H9 (cell line): ENCODE data around the gene PARM1. TPM values are rescaled to one million over a fixed set of nuclear protein-coding genes. Genes with fewer than 3 reads are reported as not detected.

Experiments used
- DNase-seq: peaks from one replicate; pipeline ENCODE4 v3.0.0-alpha.2; 2017
- H2AFZ ChIP-seq: one replicate; pipeline ENCODE4 v1.6.1; 2013; ENCODE audit warnings: mild to moderate bottlenecking, low read length, control low read depth, moderate library complexity
- H2AK5ac ChIP-seq: 2 replicates; pipeline ENCODE4 v1.6.1; 2013; ENCODE audit warnings: low read length, control low read depth, mixed read lengths; ENCODE audit not compliant: insufficient read length
- H2BK120ac ChIP-seq: one replicate; pipeline ENCODE4 v1.6.1; 2013; ENCODE audit warnings: low read depth, mild to moderate bottlenecking, low read length, control low read depth, inconsistent platforms; ENCODE audit not compliant: poor library complexity, severe bottlenecking
- H2BK12ac ChIP-seq: 2 replicates; pipeline ENCODE4 v1.6.1; 2013; ENCODE audit warnings: low read length, control low read depth, mixed read lengths, low read depth; ENCODE audit not compliant: insufficient read length
- H2BK15ac ChIP-seq: 2 replicates; pipeline ENCODE4 v1.6.1; 2013; ENCODE audit warnings: low read depth, low read length, control low read depth
- H2BK20ac ChIP-seq: one replicate; pipeline ENCODE4 v1.6.1; 2013; ENCODE audit warnings: low read depth, mild to moderate bottlenecking, low read length, control low read depth, inconsistent platforms; ENCODE audit not compliant: poor library complexity, severe bottlenecking
- H2BK5ac ChIP-seq: 2 replicates; pipeline ENCODE4 v1.6.1; 2013; ENCODE audit warnings: low read length, control low read depth, mixed read lengths; ENCODE audit not compliant: insufficient read length
- H3K14ac ChIP-seq: 2 replicates; pipeline ENCODE4 v1.6.1; 2013; ENCODE audit warnings: low read length, control low read depth; ENCODE audit not compliant: insufficient read depth
- H3K18ac ChIP-seq: 2 replicates; pipeline ENCODE4 v1.6.1; 2013; ENCODE audit warnings: low read depth, mild to moderate bottlenecking, mixed read lengths, low read length, control low read depth; ENCODE audit not compliant: insufficient read length
- H3K23ac ChIP-seq: 2 replicates; pipeline ENCODE4 v1.6.1; 2013; ENCODE audit warnings: low read length, control low read depth, mixed read lengths, low read depth; ENCODE audit not compliant: insufficient read length
- H3K23me2 ChIP-seq: 2 replicates; pipeline ENCODE4 v1.6.1; 2013; ENCODE audit warnings: low read depth, mild to moderate bottlenecking, mixed read lengths, low read length, control low read depth; ENCODE audit not compliant: insufficient read length, poor library complexity, severe bottlenecking
- H3K27ac ChIP-seq: 2 replicates; pipeline ENCODE4 v1.5.1; 2013; ENCODE audit warnings: low read length, control low read depth, mixed read lengths, low read depth; ENCODE audit not compliant: insufficient read length
- H3K27me3 ChIP-seq: 2 replicates; pipeline ENCODE4 v1.6.1; 2013; ENCODE audit warnings: low read length, control low read depth, inconsistent platforms; ENCODE audit not compliant: insufficient read depth
- H3K4ac ChIP-seq: 2 replicates; pipeline ENCODE4 v1.6.1; 2013; ENCODE audit warnings: low read depth, mild to moderate bottlenecking, control low read depth, inconsistent platforms, low read length, moderate library complexity
- H3K4me1 ChIP-seq: 2 replicates; pipeline ENCODE4 v1.6.1; 2013; ENCODE audit warnings: low read length, control low read depth, inconsistent platforms; ENCODE audit not compliant: insufficient read depth
- H3K4me2 ChIP-seq: 2 replicates; pipeline ENCODE4 v1.6.1; 2013; ENCODE audit warnings: low read length, control low read depth, mixed read lengths; ENCODE audit not compliant: insufficient read length, insufficient read depth
- H3K56ac ChIP-seq: 2 replicates; pipeline ENCODE4 v1.6.1; 2013; ENCODE audit warnings: low read depth, mild to moderate bottlenecking, mixed read lengths, low read length, control low read depth; ENCODE audit not compliant: insufficient read length
- H3K79me1 ChIP-seq: 2 replicates; pipeline ENCODE4 v1.6.1; 2013; ENCODE audit warnings: low read depth, mild to moderate bottlenecking, moderate library complexity, low read length, control low read depth, inconsistent platforms; ENCODE audit not compliant: insufficient read depth, poor library complexity, severe bottlenecking
- H3K79me2 ChIP-seq: 2 replicates; pipeline ENCODE4 v1.6.1; 2013; ENCODE audit warnings: low read length, control low read depth, inconsistent platforms; ENCODE audit not compliant: insufficient read depth
- H3K9ac ChIP-seq: 2 replicates; pipeline ENCODE4 v1.6.1; 2013; ENCODE audit warnings: low read length, control low read depth, mixed read lengths; ENCODE audit not compliant: insufficient read length; ENCODE audit errors: extremely low read depth
- H3K9me3 ChIP-seq: one replicate; pipeline ENCODE4 v1.6.1; 2013; ENCODE audit warnings: low read depth, low read length, inconsistent platforms; ENCODE audit not compliant: control insufficient read depth
- H3T11ph ChIP-seq: one replicate; pipeline ENCODE4 v1.6.1; 2013; ENCODE audit warnings: mild to moderate bottlenecking, low read length, control low read depth, inconsistent platforms
- H4K20me1 ChIP-seq: one replicate; pipeline ENCODE4 v1.6.1; 2013; ENCODE audit not compliant: control insufficient read depth, insufficient read length, insufficient read depth
- H4K5ac ChIP-seq: 2 replicates; pipeline ENCODE4 v1.6.1; 2013; ENCODE audit warnings: low read depth, mild to moderate bottlenecking, mixed read lengths, low read length, control low read depth; ENCODE audit not compliant: insufficient read length
- H4K8ac ChIP-seq: replicated peaks from 2 replicates; pipeline ENCODE4 v1.6.1; 2013; ENCODE audit warnings: low read length, control low read depth, mixed read lengths, low read depth; ENCODE audit not compliant: insufficient read length
- H4K91ac ChIP-seq: 2 replicates; pipeline ENCODE4 v1.6.1; 2013; ENCODE audit warnings: low read depth, mild to moderate bottlenecking, moderate library complexity, mixed read lengths, low read length, control low read depth; ENCODE audit not compliant: insufficient read length
- H3K27ac Mint-ChIP-seq, 3 experiments: 2 replicates in 2 of 3; 3 replicates in 1 of 3; pipeline ENCODE4 v1.8.0; 2020 to 2021; ENCODE audit warnings: mixed read lengths in 3 of 3, mild to moderate bottlenecking in 1 of 3, moderate library complexity in 1 of 3
- H3K27me3 Mint-ChIP-seq: 2 replicates; pipeline ENCODE4 v1.8.0; 2021; ENCODE audit warnings: low read depth, mild to moderate bottlenecking, moderate library complexity, mixed read lengths
- H3K36me3 Mint-ChIP-seq, 3 experiments: 2 replicates in 2 of 3; 3 replicates in 1 of 3; pipeline ENCODE4 v1.8.0; 2020 to 2021; ENCODE audit warnings: low read depth in 3 of 3, mixed read lengths in 3 of 3; ENCODE audit not compliant: insufficient read depth in 1 of 3
- H3K4me1 Mint-ChIP-seq, 2 experiments: 2 replicates each; pipeline ENCODE4 v1.8.0; 2020; ENCODE audit warnings: mixed read lengths in 2 of 2
- H3K4me3 Mint-ChIP-seq, 2 experiments: 2 replicates in 1 of 2; 3 replicates in 1 of 2; pipeline ENCODE4 v1.8.0; 2020 to 2021; ENCODE audit warnings: mild to moderate bottlenecking in 2 of 2, mixed read lengths in 2 of 2, moderate library complexity in 1 of 2
- H3K9me3 Mint-ChIP-seq, 2 experiments: 2 replicates in 1 of 2; 3 replicates in 1 of 2; pipeline ENCODE4 v1.8.0; 2020; ENCODE audit warnings: mild to moderate bottlenecking in 2 of 2, mixed read lengths in 2 of 2, moderate library complexity in 1 of 2
- CTCF ChIP-seq: fragments of 200-600 bp; sonication (generic); conservative IDR thresholded peaks from 3 replicates; pipeline ENCODE4 v1.8.0; 2021; ENCODE audit warnings: antibody characterized with exemption, mild to moderate bottlenecking
- WGBS: extraction: QIAGEN DNeasy Blood & Tissue Kit; methylation state at CpG from one replicate; pipeline ENCODE4 v1.1.7; 2013; ENCODE audit warnings: missing lambda C conversion rate, low lambda C conversion rate, mixed read lengths; ENCODE audit not compliant: insufficient read length; ENCODE audit errors: extremely low coverage; 5-methylcytosine and 5-hydroxymethylcytosine counted together
- total RNA-seq: library from RNA; stranded (reverse); gene quantifications from 2 replicates; pipeline ENCODE4 v1.2.1, GENCODE V29; 2021

The PARM1 gene
- total RNA-seq, 1 experiment from 2014 or later = 2.0 TPM

GRCh38 chr4:74941123-74941522 is 8.2 kb downstream of the PARM1 start:
- Histone ChIP-seq H4K20me1 (no peaks in the 10 kb centered on the region), H3K23ac (no peak overlapping the region), H3K79me2 (no peaks in the 10 kb centered on the region), H2BK120ac (no peak overlapping the region), H2BK5ac (no peak overlapping the region), H3K4ac (no peak overlapping the region), H3T11ph (no peak overlapping the region), H3K27ac (no peak overlapping the region), H3K14ac (no peak overlapping the region), H3K9ac (no peak overlapping the region), H3K27me3 (no peaks in the 10 kb centered on the region), H2BK15ac (no peak overlapping the region), H3K23me2 (no peaks in the 10 kb centered on the region), H3K79me1 (no peaks in the 10 kb centered on the region), H3K18ac (no peak overlapping the region), H3K56ac (no peak overlapping the region), H4K91ac (no peak overlapping the region), H4K5ac (no peak overlapping the region), H3K4me1 (no peaks in the 10 kb centered on the region), H2BK20ac (no peak overlapping the region), H3K9me3 (no peaks in the 10 kb centered on the region), H2AK5ac (no peak overlapping the region), H2BK12ac (no peak overlapping the region), H4K8ac (no peak overlapping the region), H3K4me2 (no peak overlapping the region), H2AFZ (no peak overlapping the region)
- Mint-ChIP-seq H3K4me1 (peaks cover 8 to 14% of the 10 kb centered on the region in 2 experiments), H3K9me3 (no peaks in the 10 kb centered on the region), H3K36me3 (no peaks in the 10 kb centered on the region), H3K27me3 (peaks cover 12% of the 10 kb centered on the region), H3K4me3 (no peak overlapping the region), H3K27ac (no peak overlapping the region)
- DNase-seq = no peak
- no CpG with 5 or more reads among the region's 3 CpGs for WGBS
- no peak for TF ChIP-seq CTCF
